NCI-H1930 (cell line): Measurements from ENCODE around the gene SEPHS2.
"Not testable (repeated sequence)": the region's sequence is repeated elsewhere in the genome, so short reads cannot be mapped to it uniquely, and the experiment has no call there.

Experiments used
- DNase-seq, 2 experiments: peaks; one replicate each; lab custom pipeline; 2025; lab: John Stamatoyannopoulos, UW

The SEPHS2 gene, protein sequence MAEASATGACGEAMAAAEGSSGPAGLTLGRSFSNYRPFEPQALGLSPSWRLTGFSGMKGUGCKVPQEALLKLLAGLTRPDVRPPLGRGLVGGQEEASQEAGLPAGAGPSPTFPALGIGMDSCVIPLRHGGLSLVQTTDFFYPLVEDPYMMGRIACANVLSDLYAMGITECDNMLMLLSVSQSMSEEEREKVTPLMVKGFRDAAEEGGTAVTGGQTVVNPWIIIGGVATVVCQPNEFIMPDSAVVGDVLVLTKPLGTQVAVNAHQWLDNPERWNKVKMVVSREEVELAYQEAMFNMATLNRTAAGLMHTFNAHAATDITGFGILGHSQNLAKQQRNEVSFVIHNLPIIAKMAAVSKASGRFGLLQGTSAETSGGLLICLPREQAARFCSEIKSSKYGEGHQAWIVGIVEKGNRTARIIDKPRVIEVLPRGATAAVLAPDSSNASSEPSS

GRCh38 chr16:30445408-30446202, at the start of gene SEPHS2:
SEPHS2 (minus strand) TSS chr16:30445874; CDS start chr16:30445727, 147 bp downstream.
- DNase-seq: peak; percentile 91 to 97

- no peak for DNase-seq
Observed at GRCh38 chr16:30494709-30495108, 49.0 kb upstream of the SEPHS2 start.

DNA sequence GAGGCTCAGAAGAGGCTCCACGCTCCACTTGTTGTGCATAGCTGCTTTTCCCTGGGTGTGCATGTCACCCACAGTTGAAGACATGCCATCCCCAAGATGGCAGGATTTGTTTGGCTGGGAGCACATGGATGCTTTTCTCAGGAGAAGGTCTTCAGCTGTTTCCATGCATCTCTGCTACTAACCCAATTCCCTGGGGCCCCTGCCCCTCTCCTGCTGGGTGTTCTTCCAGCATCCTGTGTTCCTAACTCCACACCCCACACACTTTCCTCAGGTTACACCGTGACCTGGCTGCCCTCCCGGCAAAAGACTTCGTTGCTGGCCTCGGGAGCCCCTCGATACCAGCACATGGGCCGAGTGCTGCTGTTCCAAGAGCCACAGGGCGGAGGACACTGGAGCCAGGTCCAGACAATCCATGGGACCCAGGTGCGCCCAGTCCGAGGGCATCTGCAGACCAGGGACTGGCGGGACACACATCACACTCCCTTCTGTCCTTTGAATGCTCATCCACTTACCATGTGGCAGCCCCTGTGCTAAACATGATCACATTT, 48.3 kb upstream of the SEPHS2 start:
- no peak for DNase-seq

- no peak for DNase-seq
Observed at GRCh38 chr16:30491744-30492308, 46.2 kb upstream of the SEPHS2 start.

GRCh38 chr16:30491229-30491628, 45.6 kb upstream of the SEPHS2 start:
- DNase-seq: no peak

DNA sequence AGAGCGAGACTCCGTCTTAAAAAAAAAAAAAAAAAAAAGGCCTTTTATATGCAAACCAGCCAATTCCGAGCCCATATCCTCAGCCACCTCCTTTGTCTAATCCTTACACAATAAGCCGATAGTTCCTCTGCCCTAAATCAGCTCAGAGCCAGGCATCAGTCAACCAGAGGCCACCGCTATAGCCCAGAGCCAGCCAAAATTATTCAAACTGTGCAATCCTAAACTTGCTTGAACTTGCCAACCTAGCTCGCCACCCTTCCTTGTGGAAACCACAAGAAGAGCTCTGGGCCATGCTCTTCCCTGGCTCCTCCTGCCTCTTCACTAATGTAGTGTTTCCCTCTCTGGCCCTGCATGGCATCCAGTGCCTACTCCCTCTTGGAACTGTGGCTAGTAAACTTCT, 44.5 kb upstream of the SEPHS2 start:
- DNase-seq: no peak

GRCh38 chr16:30488764-30489605, 43.3 kb upstream of the SEPHS2 start:
- DNase-seq: no peak

GRCh38 chr16:30485818-30486436, 40.3 kb upstream of the SEPHS2 start:
- DNase-seq: no peak

DNA sequence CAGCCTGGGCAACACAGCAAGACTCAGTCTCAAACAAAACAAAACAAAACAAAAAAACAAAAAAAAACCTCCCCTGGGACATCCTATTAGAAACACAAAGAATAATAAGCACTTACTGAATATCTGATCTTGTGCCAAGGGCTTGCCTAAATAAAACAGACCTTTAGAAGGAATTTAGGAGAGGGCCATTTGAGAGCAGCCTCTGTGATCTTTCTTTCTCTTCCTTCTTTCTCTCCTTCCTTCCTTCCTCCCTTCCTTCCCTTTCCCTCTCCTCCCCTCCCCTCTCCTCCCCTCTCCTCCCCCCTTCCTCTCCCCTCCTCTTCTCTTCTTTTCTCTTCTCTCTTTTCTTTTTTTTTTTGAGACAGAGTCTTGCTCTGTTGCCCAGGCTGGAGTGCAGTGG, 39.2 kb upstream of the SEPHS2 start:
- no peak for DNase-seq

DNA sequence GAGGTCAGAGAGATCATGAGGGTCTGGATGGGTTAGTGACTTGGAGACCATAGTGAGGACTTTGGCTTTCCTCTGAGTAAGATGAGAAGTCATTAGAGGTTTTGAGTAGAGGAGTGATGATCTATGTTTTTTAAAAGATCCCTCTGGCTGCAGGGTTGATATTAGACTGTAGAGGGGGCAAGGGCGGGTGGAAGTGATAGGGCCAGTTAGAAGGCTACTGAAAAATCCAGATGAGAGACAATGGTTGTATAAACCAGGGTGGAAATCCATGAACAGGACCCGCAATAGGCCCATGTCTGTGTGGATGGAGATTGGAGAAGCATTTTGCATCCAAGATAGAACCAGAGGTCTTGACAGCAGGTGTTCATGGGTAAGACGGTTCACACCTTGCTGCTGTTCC, 36.7 kb upstream of the SEPHS2 start:
- no peak for DNase-seq

DNA sequence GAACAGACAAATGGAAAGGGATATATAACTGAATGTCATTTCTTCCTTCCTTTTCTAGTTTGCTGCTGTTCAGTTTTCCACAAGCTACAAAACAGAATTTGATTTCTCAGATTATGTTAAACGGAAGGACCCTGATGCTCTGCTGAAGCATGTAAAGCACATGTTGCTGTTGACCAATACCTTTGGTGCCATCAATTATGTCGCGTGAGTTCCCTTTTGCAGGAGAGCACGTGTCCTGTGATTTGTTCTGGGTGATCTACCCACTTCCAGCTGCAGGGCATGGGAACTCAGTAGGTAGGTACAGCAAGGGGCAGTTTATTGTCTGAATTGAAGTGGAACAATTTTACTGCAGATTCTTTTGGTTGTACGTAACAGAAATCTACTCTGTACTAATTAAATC, 35.7 kb upstream of the SEPHS2 start:
- no peak for DNase-seq

DNA sequence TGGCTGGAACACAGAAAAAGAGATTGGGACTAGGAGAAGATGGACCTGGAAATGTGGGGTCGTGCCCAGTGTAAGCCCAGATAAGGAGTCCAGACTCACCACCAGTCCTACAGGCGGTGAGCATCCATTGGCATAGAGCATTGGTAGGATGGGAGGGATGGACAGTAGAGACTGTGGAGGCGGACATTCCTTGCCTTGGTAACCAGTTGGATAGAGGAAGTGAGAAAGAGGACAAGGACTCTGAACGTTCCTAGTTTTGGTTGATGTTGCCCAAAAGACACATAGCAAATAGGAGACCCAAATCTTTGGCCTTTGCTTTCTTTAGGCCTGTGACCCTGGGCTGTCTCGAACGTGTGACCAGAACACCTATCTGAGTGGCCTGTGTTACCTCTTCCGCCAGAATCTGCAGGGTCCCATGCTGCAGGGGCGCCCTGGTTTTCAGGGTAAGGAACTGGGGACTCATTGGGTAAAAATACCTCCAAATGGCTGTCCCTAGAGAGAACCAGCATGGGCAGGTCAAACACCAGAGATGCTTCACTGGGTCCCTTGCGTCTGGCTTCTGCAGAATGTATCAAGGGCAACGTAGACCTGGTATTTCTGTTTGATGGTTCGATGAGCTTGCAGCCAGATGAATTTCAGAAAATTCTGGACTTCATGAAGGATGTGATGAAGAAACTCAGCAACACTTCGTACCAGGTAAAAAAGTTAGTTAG, 33.2 kb upstream of the SEPHS2 start:
- DNase-seq: no peak

GRCh38 chr16:30477773-30478172, 32.1 kb upstream of the SEPHS2 start:
- not testable (repeated sequence) for DNase-seq

DNA sequence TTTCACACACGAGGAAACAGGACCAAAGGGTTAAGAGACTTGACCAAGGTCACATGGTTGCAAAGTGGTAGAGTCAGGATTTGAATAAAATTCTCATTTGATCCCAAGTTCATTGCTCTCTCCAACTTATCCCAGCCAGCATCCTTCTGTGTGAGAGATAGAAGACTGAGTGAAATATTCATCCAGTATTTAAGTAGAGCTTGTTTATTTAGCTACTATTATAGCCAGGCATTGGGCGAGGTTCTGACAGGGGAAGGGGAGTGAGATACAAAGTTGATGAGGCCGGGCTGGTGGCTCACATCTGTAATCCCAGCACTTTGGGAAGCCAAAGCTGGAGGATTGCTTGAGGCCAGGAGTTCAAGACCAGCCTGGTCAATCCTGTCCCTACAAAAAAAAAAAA, 31.3 kb upstream of the SEPHS2 start:
- DNase-seq: no peak

DNA sequence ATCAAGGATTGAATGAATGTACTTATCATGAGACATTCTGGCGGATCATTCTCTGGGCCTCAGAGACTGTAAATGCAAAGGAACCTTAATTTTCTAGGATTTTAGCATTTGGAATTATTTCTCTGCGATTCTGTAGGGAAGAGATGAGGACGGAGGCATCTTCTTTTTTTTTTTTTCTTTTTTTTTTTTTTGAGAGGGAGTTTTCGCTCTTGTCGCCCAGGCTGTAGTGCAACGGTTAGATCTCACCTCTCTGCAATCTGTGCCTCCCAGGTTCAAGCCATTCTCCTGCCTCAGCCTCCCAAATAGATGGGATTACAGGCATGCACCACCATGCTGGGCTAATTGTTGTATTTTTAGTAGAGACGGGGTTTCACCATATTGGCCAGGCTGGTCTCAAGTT, 29.0 kb upstream of the SEPHS2 start:
- no peak for DNase-seq

- DNase-seq: no peak
Observed at GRCh38 chr16:30474074-30474452, 28.4 kb upstream of the SEPHS2 start.

DNA sequence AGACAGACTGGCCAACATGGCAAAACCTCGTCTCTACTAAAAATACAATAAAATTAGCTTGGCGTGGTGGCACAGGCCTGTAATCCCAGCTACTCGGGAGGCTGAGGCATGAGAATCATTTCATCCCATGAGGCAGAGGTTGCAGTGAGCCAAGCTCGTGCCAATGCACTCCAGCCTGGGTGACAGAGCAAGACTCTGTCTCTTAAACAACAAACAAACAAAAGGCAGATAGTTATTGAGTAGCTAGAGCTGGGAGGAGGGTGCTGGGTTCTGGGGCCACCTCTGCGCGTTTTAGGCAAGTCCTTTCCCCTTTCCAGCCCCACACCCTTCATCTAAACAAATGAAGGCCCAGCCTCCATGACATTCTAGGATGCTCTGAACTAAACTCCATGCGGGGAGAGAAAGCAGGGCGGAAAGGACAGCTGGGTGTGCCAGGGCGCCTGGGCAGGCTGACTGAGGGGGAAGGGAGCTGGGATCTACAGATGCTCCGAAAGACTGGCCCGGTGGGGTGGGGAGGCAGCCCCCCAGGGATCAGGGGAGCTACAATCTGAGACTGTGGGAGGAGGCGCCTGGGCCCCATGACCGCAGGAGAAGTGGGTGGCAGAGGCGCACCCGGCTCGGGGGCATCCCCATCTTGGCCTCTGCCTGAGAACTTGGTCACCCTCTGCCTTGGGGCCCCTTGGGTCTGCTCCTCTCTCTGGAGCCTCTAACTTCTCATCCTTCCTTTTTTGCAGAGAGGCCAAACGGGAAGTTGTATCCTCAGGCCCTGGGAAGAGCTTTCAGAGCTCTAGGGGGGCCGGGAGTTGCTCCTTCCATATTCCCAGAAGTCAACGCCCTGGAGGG, 27.8 kb upstream of the SEPHS2 start:
- no peak for DNase-seq

DNA sequence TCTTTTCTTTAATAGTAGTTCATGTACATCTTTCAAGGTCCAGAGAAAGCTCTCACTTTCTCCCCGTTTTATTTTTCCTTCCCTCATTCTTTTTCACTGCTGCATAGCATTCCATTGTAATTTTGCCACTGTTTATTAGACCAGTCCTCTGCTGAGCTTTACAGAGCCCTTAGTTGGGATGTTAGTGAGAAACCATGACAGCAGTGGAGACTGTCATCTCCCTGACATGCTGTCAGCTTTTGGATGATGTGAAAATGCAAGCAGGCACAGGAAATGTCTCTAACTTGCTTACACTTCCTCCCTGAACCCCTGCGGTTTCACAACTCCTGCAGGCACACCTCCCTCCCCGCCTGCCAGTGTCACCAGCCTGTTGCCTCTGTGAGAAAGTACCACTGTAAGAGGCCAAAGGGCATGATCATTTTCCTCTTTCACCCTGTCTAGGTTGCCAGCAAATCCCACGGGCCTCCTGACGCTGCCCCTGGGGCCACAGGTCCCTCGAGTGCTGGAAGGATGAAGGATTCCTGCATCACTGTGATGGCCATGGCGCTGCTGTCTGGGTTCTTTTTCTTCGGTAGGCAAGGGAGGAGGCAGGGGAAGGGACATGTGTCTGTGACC, 26.8 kb upstream of the SEPHS2 start, which contains the start of gene ITGAL:
TSS of gene ITGAL (plus strand) at position 415 of the 615 bp plus-strand sequence. CDS start at position 511, 96 bp downstream.
- no peak for DNase-seq

DNA sequence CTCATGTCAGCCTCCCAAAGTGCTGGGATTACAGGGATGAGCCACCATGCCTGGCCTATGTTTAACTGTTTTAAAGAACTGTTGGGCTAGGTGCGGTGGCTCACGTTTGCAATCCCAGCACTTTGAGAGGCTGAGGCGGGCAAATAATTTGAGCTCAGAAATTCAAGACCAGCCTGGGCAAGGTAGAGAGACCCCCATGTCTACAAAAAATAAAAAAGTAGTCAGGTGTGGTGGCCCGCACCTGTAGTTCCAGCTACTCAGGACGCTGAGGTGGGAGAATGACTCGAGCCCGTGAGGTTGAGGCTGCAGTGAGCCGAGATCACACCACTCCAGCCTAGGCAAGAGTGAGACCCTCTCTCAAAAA, 24.9 kb upstream of the SEPHS2 start:
- DNase-seq: no peak
